CD14-positive monocyte (primary cell): Measurements from ENCODE around the gene S100A5. TPM values are rescaled to one million over a fixed set of nuclear protein-coding genes. Genes with fewer than 3 reads are reported as not detected.

ENCODE experiments used
- DNase-seq, 3 donors: peaks; one replicate each; pipeline ENCODE4 v3.0.0-alpha.2; 2011 to 2022
- H2AFZ ChIP-seq: 2 replicates; pipeline ENCODE4 v1.6.0; 2012; ENCODE audit warnings: mild to moderate bottlenecking, low read depth, low read length, inconsistent platforms; ENCODE audit not compliant: insufficient read depth, poor library complexity, severe bottlenecking
- H3K27ac ChIP-seq, 2 donors: 1 replicate in 1 of 2; 2 replicates in 1 of 2; pipeline ENCODE4 v1.5.1; 2012 to 2013; ENCODE audit warnings: low read length in 2 of 2, control low read depth in 1 of 2, inconsistent platforms in 1 of 2, low read depth in 1 of 2, mild to moderate bottlenecking in 1 of 2
- H3K27me3 ChIP-seq, 2 donors: one replicate each; pipeline versions ENCODE4 v1.6.0 to v1.6.1; 2011 to 2013; ENCODE audit warnings: low read length in 2 of 2; ENCODE audit not compliant: control insufficient read depth in 2 of 2, insufficient read depth in 2 of 2
- H3K36me3 ChIP-seq, 2 donors: replicated peaks in 1 of 2; 1 replicate in 1 of 2; 2 replicates in 1 of 2; pipeline versions ENCODE4 v1.5.1 to v1.6.1; 2012 to 2013; ENCODE audit warnings: low read length in 2 of 2, control low read depth in 1 of 2, inconsistent platforms in 1 of 2, mild to moderate bottlenecking in 1 of 2; ENCODE audit not compliant: insufficient read depth in 2 of 2, control insufficient read depth in 1 of 2
- H3K4me1 ChIP-seq, 2 donors: 1 replicate in 1 of 2; 2 replicates in 1 of 2; pipeline versions ENCODE4 v1.5.1 to v1.6.1; 2012 to 2013; ENCODE audit warnings: low read length in 2 of 2, control low read depth in 1 of 2, inconsistent platforms in 1 of 2, mild to moderate bottlenecking in 1 of 2, moderate library complexity in 1 of 2; ENCODE audit not compliant: insufficient read depth in 2 of 2, control insufficient read depth in 1 of 2
- H3K4me2 ChIP-seq: replicated peaks from 2 replicates; pipeline ENCODE3; 2012; ENCODE audit warnings: low read length, moderate library complexity, mild to moderate bottlenecking; ENCODE audit not compliant: poor library complexity, severe bottlenecking; ENCODE audit errors: extremely low read depth
- H3K4me3 ChIP-seq, 3 experiments: fragments of 200-600 bp in 1 of 3; sonication (generic) in 1 of 3; replicated peaks in 1 of 3; 1 replicate in 2 of 3; 2 replicates in 1 of 3; pipeline ENCODE4 v1.5.1; 2011 to 2013; ENCODE audit warnings: low read length in 3 of 3, mild to moderate bottlenecking in 3 of 3, control low read depth in 2 of 3, low read depth in 2 of 3, inconsistent platforms in 1 of 3, moderate library complexity in 1 of 3
- H3K79me2 ChIP-seq: 2 replicates; pipeline ENCODE4 v1.6.0; 2012; ENCODE audit warnings: mild to moderate bottlenecking, control low read depth, inconsistent platforms, low read length, moderate library complexity; ENCODE audit not compliant: insufficient read depth
- H3K9ac ChIP-seq: 2 replicates; pipeline ENCODE4 v1.6.0; 2017; ENCODE audit warnings: low read length, mild to moderate bottlenecking; ENCODE audit not compliant: insufficient read depth, poor library complexity, severe bottlenecking
- H3K9me3 ChIP-seq, 2 donors: replicated peaks in 1 of 2; 1 replicate in 1 of 2; 2 replicates in 1 of 2; pipeline versions ENCODE4 v1.5.1 to v1.6.1; 2012 to 2013; ENCODE audit warnings: low read length in 2 of 2, control low read depth in 1 of 2; ENCODE audit not compliant: control insufficient read depth in 1 of 2, insufficient read depth in 1 of 2
- H4K20me1 ChIP-seq: 2 replicates; pipeline ENCODE4 v1.6.0; 2012; ENCODE audit warnings: mild to moderate bottlenecking, low read length, control low read depth, moderate library complexity; ENCODE audit not compliant: insufficient read depth
- H3K27ac Mint-ChIP-seq, 7 donors: one replicate each; pipeline ENCODE4 v1.8.0; 2020; ENCODE audit warnings: mild to moderate bottlenecking in 7 of 7, mixed read lengths in 7 of 7, moderate library complexity in 6 of 7, inconsistent platforms in 2 of 7
- H3K27me3 Mint-ChIP-seq, 3 donors: one replicate each; pipeline ENCODE4 v1.8.0; 2021 to 2022; ENCODE audit warnings: low read depth in 3 of 3, mild to moderate bottlenecking in 3 of 3, mixed read lengths in 3 of 3, moderate library complexity in 3 of 3, inconsistent platforms in 1 of 3
- H3K36me3 Mint-ChIP-seq, 2 donors: one replicate each; pipeline ENCODE4 v1.8.0; 2020; ENCODE audit warnings: mixed read lengths in 2 of 2, inconsistent platforms in 1 of 2, mild to moderate bottlenecking in 1 of 2
- H3K4me1 Mint-ChIP-seq: one replicate; pipeline ENCODE4 v1.8.0; 2020; ENCODE audit warnings: mild to moderate bottlenecking, mixed read lengths
- H3K4me3 Mint-ChIP-seq, 2 donors: one replicate each; pipeline ENCODE4 v1.8.0; 2020; ENCODE audit warnings: mild to moderate bottlenecking in 2 of 2, mixed read lengths in 2 of 2, moderate library complexity in 1 of 2
- H3K9me3 Mint-ChIP-seq, 7 donors: one replicate each; pipeline ENCODE4 v1.8.0; 2020 to 2022; ENCODE audit warnings: mixed read lengths in 7 of 7, mild to moderate bottlenecking in 6 of 7, moderate library complexity in 6 of 7, inconsistent platforms in 2 of 7
- CTCF ChIP-seq: fragments of 200-600 bp; IDR thresholded peaks from one replicate; pipeline ENCODE4 v1.8.0; 2022; ENCODE audit warnings: antibody characterized with exemption, mild to moderate bottlenecking
- WGBS: methylation state at CpG from one replicate; pipeline ENCODE4 v1.1.5; 2013; ENCODE audit warnings: missing lambda C conversion rate; ENCODE audit not compliant: insufficient coverage; 5-methylcytosine and 5-hydroxymethylcytosine counted together
- intact Hi-C, 2 donors: fragments of 100-400 bp; cut with micrococcal nuclease; formaldehyde crosslinking; loops; one replicate each; pipeline versions ENCODE4 v1.15.0 to v1.15.1; 2023
- polyA plus RNA-seq, 3 donors: library from polyadenylated mRNA; depleted of rRNA in 1 of 3; unstranded in 2 of 3; stranded (reverse) in 1 of 3; fragments of 300-500 nt in 2 of 3; fragments of >200 nt in 1 of 3; fragmentation: Illumina TruSeq in 2 of 3; gene quantifications; 1 replicate in 2 of 3; 2 replicates in 1 of 3; pipeline ENCODE4 v1.2.3, GENCODE V29; 2012 to 2021

The S100A5 gene
- polyA plus RNA-seq, 3 donors: 1.4 to 2.1 TPM; not detected in 1

GRCh38 chr1:153534925-153535241, 5.9 kb downstream of the S100A5 start:
- DNase-seq: no peak
- peaks cover 58 to 72% of the 10 kb centered on the region in 2 donors for H3K4me1 ChIP-seq
- peaks cover 24 to 40% of the 10 kb centered on the region in 2 donors for H3K36me3 Mint-ChIP-seq
- H3K79me2 ChIP-seq: peaks cover 47% of the 10 kb centered on the region
- H3K4me3 Mint-ChIP-seq: peak overlapping the region; percentile 93 to 97
- H3K4me3 ChIP-seq: peak overlapping the region; percentile 70 to 91 (median 84)
- peaks cover 6 to 10% of the 10 kb centered on the region in 2 donors for H3K36me3 ChIP-seq
- H2AFZ ChIP-seq: no peak overlapping the region
- peak overlapping the region; percentile 98 for H3K4me2 ChIP-seq
- H3K27me3 Mint-ChIP-seq: peaks cover 0 to 2% (median 0%) of the 10 kb centered on the region in 3 donors
- H3K27ac ChIP-seq: peak overlapping the region; percentile 96 to 98
- H4K20me1 ChIP-seq: peaks cover 30% of the 10 kb centered on the region
- peaks cover 0 to 1% (median 0%) of the 10 kb centered on the region in 7 donors for H3K9me3 Mint-ChIP-seq
- H3K27ac Mint-ChIP-seq: peak overlapping the region; percentile 94 to 99 (median 96)
- H3K9me3 ChIP-seq: no peaks in the 10 kb centered on the region
- H3K27me3 ChIP-seq: no peaks in the 10 kb centered on the region
- 83% methylated on average over 2 of the region's 3 CpGs for WGBS
- H3K4me1 Mint-ChIP-seq: peaks cover 70% of the 10 kb centered on the region
- peak overlapping the region; percentile 93 for H3K9ac ChIP-seq
- intact Hi-C loops: loop anchor here (5.0 kb wide), 1 partner anchor 97 kb away; the partner anchor contains the start of gene CHTOP (in 2 of the 2)
- no peak for TF ChIP-seq CTCF

DNA sequence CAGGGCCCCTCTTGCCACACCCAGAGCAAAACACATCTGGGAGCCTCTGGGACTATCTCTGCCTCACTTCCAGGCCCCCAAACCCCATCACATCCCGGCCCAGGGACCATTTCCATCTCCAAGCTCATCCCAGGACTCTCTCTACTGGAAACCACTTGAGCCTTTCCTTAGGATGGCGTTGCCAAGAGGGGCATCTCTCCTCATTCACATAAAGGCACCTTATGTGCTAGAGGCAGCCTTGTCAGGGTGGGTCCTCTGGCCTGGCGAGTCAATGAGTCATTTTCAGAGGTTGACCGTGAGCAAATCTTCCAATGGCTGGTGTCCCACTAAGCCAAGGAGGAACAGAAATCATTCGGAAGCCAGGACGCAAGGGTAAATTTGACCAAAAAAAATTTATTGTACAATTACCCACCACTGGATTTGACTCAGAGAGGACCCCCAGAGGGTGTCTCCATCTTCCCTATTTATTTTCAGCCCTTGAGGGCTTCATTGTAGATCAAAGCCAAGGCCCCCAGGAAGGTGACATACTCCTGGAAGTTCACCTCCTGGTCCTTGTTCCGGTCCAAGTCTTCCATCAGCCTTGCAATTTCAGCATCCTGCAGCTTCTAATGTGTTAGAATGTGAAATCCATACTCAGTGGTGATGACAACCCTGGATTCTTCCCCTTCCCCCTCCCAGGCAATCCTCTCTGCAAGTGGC, 6.4 kb downstream of the S100A5 start:
- H3K4me1 ChIP-seq: peaks cover 53 to 67% of the 10 kb centered on the region in 2 donors
- H3K4me3 ChIP-seq: peak overlapping the region; percentile 70 to 91 (median 84)
- no peak for TF ChIP-seq CTCF
- intact Hi-C loops: loop anchor here (5.0 kb wide), 1 partner anchor 98 kb away; the partner anchor contains the start of gene CHTOP (in 2 of the 2)
- peaks cover 0 to 2% (median 0%) of the 10 kb centered on the region in 3 donors for H3K27me3 Mint-ChIP-seq
- no peak overlapping the region for H2AFZ ChIP-seq
- no peaks in the 10 kb centered on the region for H3K9me3 Mint-ChIP-seq
- peaks cover 22 to 38% of the 10 kb centered on the region in 2 donors for H3K36me3 Mint-ChIP-seq
- 85% methylated on average over 5 of the region's 7 CpGs for WGBS
- H3K27ac Mint-ChIP-seq: peak overlapping the region; percentile 94 to 99 (median 96)
- H3K4me3 Mint-ChIP-seq: peak overlapping the region; percentile 93 to 97
- peak overlapping the region; percentile 98 for H3K4me2 ChIP-seq
- H4K20me1 ChIP-seq: peaks cover 30% of the 10 kb centered on the region
- H3K4me1 Mint-ChIP-seq: peaks cover 65% of the 10 kb centered on the region
- peaks cover 44% of the 10 kb centered on the region for H3K79me2 ChIP-seq
- peaks cover 6 to 10% of the 10 kb centered on the region in 2 donors for H3K36me3 ChIP-seq
- H3K9me3 ChIP-seq: no peaks in the 10 kb centered on the region
- no peaks in the 10 kb centered on the region for H3K27me3 ChIP-seq
- DNase-seq: peak in 2 of 3 donors; percentile 48 to 67
- peak overlapping the region; percentile 93 for H3K9ac ChIP-seq
- H3K27ac ChIP-seq: peak overlapping the region; percentile 96 to 98
